Adipose tissue (tissue), 3 donors: ENCODE measurements around the gene VANGL2. TPM values are rescaled to one million over a fixed set of nuclear protein-coding genes. Genes with fewer than 3 reads are reported as not detected.

Experiments used
- H3K27ac ChIP-seq: one replicate; pipeline ENCODE4 v1.5.1; 2013; ENCODE audit warnings: low read depth, low read length
- WGBS, 3 donors: extraction: QIAGEN DNeasy Blood & Tissue Kit; methylation state at CpG; one replicate each; pipeline ENCODE4 v1.1.7; 2013; 5-methylcytosine and 5-hydroxymethylcytosine counted together
- polyA plus RNA-seq, 3 donors: library from polyadenylated mRNA; stranded (reverse); fragments of 200-250 nt; gene quantifications; one replicate each; pipeline ENCODE4 v1.2.3, GENCODE V29; 2013
- donor health status: healthy with polysubstance abuse.
- donor health status: Bipolar disorder and iron deficiency.
- donor health status: healthy.

Gene VANGL2
- polyA plus RNA-seq, 3 donors: 0.58 to 1.9 (median 1.2) TPM

- no peak overlapping the region for H3K27ac ChIP-seq
- 77 to 88% (median 86%) methylated on average over 1 of the region's 1 CpG for WGBS, 3 donors
These were observed 74.3 kb downstream of the VANGL2 start for GRCh38 chr1:160474392-160475242.

Other genes starting within 250 kb of the VANGL2 start
- gene ATP1A4, start 249.0 kb upstream of the VANGL2 start, polyA plus RNA-seq: under 1 TPM; 0.13 to 0.56 (median 0.54) TPM
- gene CASQ1, start 210.0 kb upstream of the VANGL2 start, polyA plus RNA-seq: under 1 TPM in 2 of 3 donors, not detected in 1; 0.13 to 0.35 TPM
- gene PEA15, start 195.2 kb upstream of the VANGL2 start, polyA plus RNA-seq: 100 to 1,000 TPM in 2 of 3 donors, 10 to 100 TPM in 1; 54.6 to 289 (median 276) TPM
- 100 to 1,000 TPM in 1 of 3 donors, 10 to 100 TPM in 2; 61.8 to 105 (median 74.6) TPM for gene DCAF8, start 138.0 kb upstream of the VANGL2 start, polyA plus RNA-seq
- gene PEX19, start 115.4 kb upstream of the VANGL2 start, polyA plus RNA-seq: 100 to 1,000 TPM in 1 of 3 donors, 10 to 100 TPM in 2; 24.7 to 135 (median 56.0) TPM
- gene COPA, start 57.3 kb upstream of the VANGL2 start, polyA plus RNA-seq: 10 to 100 TPM; 47.4 to 86.6 (median 75.8) TPM
- gene NCSTN, start 57.2 kb upstream of the VANGL2 start, polyA plus RNA-seq: 10 to 100 TPM; 31.7 to 63.2 (median 45.5) TPM
- gene NHLH1, start 33.5 kb upstream of the VANGL2 start, polyA plus RNA-seq: under 1 TPM in 2 of 3 donors, not detected in 1; 0.07 to 0.21 TPM
- under 1 TPM; 0.22 to 0.73 (median 0.48) TPM for gene SLAMF6, start 122.7 kb downstream of the VANGL2 start, polyA plus RNA-seq
- gene CD84, start 178.9 kb downstream of the VANGL2 start, polyA plus RNA-seq: 1 to 10 TPM in 2 of 3 donors, under 1 TPM in 1; 0.40 to 1.4 (median 1.0) TPM
- gene SLAMF1, start 246.5 kb downstream of the VANGL2 start, polyA plus RNA-seq: 1 to 10 TPM in 1 of 3 donors, under 1 TPM in 1, not detected in 1; 0.12 to 3.6 TPM